Left ventricle myocardium inferior (tissue), 1 donor: ENCODE measurements around the gene TRIM68. TPM values are rescaled to one million over a fixed set of nuclear protein-coding genes. Genes with fewer than 3 reads are reported as not detected.

Experiments used
- DNase-seq: peaks from one replicate; pipeline ENCODE4 v3.0.0-alpha.2; 2020
- H3K27ac ChIP-seq: fragments of 200-600 bp; replicated peaks from 2 replicates; pipeline ENCODE4 v1.8.0; 2021
- H3K27me3 ChIP-seq: fragments of 200-600 bp; 2 replicates; pipeline ENCODE4 v1.8.0; 2021; ENCODE audit warnings: low read depth
- H3K36me3 ChIP-seq: fragments of 200-600 bp; 2 replicates; pipeline ENCODE4 v1.8.0; 2021
- H3K4me1 ChIP-seq: fragments of 200-600 bp; 2 replicates; pipeline ENCODE4 v1.8.0; 2021
- H3K4me3 ChIP-seq: fragments of 200-600 bp; 2 replicates; pipeline ENCODE4 v1.8.0; 2021; ENCODE audit warnings: mild to moderate bottlenecking, moderate library complexity
- H3K9me3 ChIP-seq: fragments of 200-600 bp; replicated peaks from 2 replicates; pipeline ENCODE4 v1.8.0; 2021
- intact Hi-C: fragments of 100-400 bp; cut with micrococcal nuclease; formaldehyde crosslinking; loops from one replicate; pipeline ENCODE4 v1.11.0; 2022
- total RNA-seq: library from RNA; stranded (reverse); fragmentation: NEBNext Ultra II Directional; extraction: Animal tissue kit (Norgen Biotek cat#: 25700); gene quantifications from one replicate; pipeline ENCODE4 v1.2.1, GENCODE V29; 2021
- TF ChIP-seq, protein P1 (sequence below): fragments of 200-600 bp; IDR thresholded peaks from 2 replicates; pipeline ENCODE4 v1.8.0; 2021; ENCODE audit warnings: antibody characterized with exemption, mild to moderate bottlenecking, borderline replicate concordance
- donor health status: DM: no; HTN: yes; CAD: no; lungs with severe emphysema.

TRIM68 gene
- total RNA-seq, 1 donor from 2014 or later = 10.6 TPM

DNA sequence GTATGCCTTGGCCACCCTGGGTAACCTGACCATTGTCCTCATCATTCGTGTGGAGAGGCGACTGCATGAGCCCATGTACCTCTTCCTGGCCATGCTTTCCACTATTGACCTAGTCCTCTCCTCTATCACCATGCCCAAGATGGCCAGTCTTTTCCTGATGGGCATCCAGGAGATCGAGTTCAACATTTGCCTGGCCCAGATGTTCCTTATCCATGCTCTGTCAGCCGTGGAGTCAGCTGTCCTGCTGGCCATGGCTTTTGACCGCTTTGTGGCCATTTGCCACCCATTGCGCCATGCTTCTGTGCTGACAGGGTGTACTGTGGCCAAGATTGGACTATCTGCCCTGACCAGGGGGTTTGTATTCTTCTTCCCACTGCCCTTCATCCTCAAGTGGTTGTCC, 31.9 kb upstream of the TRIM68 start:
- Histone ChIP-seq H3K36me3 (no peaks in the 10 kb centered on the region), H3K4me3 (no peak overlapping the region), H3K27me3 (no peaks in the 10 kb centered on the region), H3K9me3 (no peaks in the 10 kb centered on the region), H3K27ac (no peak overlapping the region), H3K4me1 (peaks cover 40% of the 10 kb centered on the region)
- TF ChIP-seq, protein P1, sequence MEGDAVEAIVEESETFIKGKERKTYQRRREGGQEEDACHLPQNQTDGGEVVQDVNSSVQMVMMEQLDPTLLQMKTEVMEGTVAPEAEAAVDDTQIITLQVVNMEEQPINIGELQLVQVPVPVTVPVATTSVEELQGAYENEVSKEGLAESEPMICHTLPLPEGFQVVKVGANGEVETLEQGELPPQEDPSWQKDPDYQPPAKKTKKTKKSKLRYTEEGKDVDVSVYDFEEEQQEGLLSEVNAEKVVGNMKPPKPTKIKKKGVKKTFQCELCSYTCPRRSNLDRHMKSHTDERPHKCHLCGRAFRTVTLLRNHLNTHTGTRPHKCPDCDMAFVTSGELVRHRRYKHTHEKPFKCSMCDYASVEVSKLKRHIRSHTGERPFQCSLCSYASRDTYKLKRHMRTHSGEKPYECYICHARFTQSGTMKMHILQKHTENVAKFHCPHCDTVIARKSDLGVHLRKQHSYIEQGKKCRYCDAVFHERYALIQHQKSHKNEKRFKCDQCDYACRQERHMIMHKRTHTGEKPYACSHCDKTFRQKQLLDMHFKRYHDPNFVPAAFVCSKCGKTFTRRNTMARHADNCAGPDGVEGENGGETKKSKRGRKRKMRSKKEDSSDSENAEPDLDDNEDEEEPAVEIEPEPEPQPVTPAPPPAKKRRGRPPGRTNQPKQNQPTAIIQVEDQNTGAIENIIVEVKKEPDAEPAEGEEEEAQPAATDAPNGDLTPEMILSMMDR = no peak
- no peak for DNase-seq
- intact Hi-C loops = loop anchor here (5.0 to 10.0 kb wide), 2 partner anchors 55 to 362 kb away; partner anchors contain the start of gene OR51E2

DNA sequence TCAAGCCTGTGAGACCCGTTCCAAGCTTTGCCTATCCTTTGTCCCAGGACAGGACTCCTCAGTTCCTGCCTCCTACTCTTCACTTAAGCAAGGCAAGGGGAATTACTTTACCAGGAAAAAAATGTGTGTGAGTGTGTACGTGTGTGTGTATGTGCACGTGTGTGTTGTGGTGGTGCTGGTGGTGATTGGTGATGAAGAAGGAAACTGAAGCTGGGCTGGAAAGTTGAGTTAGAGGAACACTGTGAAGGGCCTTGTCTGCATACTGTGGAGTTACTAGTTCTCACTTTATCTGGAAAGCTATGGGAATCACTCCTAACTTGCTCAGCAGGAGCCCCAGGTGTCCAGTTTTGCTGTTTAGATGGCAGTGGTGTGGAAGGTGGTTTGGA, 29.6 kb upstream of the TRIM68 start:
- TF ChIP-seq, protein P1 = no peak
- Histone ChIP-seq H3K9me3 (no peaks in the 10 kb centered on the region), H3K4me3 (no peak overlapping the region), H3K4me1 (peaks cover 20% of the 10 kb centered on the region), H3K36me3 (no peaks in the 10 kb centered on the region), H3K27ac (no peak overlapping the region), H3K27me3 (no peaks in the 10 kb centered on the region)
- no peak for DNase-seq
- intact Hi-C loops = loop anchor here (5.0 kb wide), 1 partner anchor 365 kb away; no protein-coding TSS in a partner anchor

DNA sequence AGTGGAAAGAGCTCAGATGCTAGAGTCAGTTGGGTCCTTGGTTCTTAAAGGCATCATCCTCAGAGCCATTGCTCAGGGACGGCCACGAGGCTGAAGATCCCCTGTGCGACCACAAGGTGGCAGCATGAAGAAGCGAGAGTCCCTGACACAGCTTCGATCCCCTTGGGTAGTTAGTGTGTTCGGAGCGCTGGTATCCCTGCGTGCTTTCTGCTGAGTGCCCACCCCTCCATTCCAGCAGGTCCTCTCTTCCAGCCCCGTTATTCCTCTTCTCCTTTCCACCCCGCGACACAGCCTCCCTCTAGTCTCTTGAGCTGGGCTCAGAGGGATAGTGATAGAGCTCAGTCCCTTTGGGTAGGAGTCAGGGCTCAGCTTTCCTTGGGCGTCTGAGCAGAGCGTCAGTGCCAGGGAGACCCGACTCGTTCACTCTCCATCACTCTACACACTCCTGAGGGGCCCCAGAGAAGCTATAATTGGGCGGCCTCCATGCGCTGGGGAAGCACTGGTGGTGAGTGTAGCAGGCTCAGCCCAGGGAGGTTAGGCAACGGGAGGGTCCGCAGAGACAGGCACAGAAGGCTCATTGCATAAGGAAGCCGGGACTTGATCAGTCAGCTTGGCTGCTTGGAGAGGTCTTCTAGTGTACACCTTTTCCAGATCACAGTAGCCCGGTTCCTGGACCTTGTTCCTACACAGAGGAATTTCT, 29.1 kb upstream of the TRIM68 start, which contains the start of gene OR51D1:
Gene OR51D1, plus strand, starts transcription at position 516 of the 700 bp plus-strand sequence. CDS start 2,314 bp downstream, outside the sequence.
- Histone ChIP-seq H3K36me3 (no peaks in the 10 kb centered on the region), H3K4me3 (peak within 1 kb of the TSS; percentile 57), H3K4me1 (peaks cover 14% of the 10 kb centered on the region), H3K27me3 (no peaks in the 10 kb centered on the region), H3K27ac (peak within 1 kb of the TSS; percentile 14), H3K9me3 (no peaks in the 10 kb centered on the region)
- TF ChIP-seq, protein P1 = peak; percentile 95
- DNase-seq = peak; percentile 64
- intact Hi-C loops = loop anchor here (5.0 kb wide), 1 partner anchor 365 kb away; no protein-coding TSS in a partner anchor

DNA sequence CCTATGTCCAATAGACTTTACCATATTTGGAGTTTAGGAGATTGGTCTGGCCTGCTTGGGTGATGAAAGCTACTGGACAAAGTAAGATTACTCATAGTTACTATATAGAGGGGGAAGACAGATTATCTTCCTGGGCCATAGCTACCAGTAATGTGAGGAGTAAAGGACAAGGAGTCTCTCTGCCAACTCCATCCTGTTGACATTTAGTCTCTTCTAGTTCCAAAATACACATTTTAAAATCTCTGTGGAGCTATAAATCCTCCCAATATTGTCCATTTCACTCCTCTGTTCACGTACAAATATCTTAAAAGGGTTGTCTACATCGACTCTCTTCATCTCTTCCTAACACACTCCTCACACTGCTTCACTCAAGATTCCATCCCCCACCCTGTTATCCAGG, 28.1 kb upstream of the TRIM68 start:
- TF ChIP-seq, protein P1 = no peak
- no peaks in the 10 kb centered on the region for H3K27me3 ChIP-seq
- intact Hi-C loops = loop anchor here (5.0 kb wide), 1 partner anchor 366 kb away; no protein-coding TSS in a partner anchor

DNA sequence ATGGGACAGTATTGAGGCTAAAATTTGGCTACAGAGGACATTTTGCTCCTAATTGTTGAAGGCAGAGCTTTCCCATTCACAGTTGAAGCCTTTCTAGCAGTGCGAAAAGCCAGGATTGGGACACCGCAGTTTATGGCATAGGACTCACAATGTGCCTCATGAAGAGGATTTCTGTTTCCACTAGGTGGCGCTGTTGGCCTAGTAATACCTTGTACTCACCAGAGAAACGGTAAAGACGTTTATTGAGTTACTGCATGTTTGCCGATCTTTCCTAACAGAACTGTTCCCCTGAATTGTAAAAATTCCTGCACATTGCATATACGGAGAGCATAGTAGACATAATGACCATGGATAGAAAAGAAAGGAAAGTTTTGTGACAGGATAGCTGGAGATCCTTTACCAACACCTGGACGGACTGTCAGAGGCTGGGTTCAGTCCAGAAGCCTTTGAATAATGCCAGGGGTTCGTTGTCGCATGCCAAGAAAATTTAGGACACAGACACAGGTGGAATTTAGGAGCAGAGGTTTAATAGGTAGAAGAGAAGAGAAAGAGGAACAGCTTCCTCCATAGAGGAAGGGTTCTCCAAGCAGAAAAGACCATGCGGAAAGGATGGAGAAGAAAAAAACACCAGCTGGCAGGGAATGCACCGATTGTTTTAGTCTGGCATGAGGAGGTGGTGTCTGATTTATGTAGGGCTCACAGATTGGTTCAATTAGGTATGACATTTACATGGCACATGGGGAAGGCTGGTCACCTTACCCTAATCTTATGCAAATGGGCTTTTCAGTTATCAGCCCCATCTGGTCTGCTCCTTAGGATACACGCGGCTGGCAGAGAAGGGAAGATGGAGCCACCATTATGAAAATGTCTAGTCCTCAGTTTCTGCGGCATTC, 18.4 kb upstream of the TRIM68 start:
- Histone ChIP-seq H3K36me3 (no peaks in the 10 kb centered on the region), H3K9me3 (peaks cover 14% of the 10 kb centered on the region), H3K27ac (no peak overlapping the region), H3K4me1 (no peaks in the 10 kb centered on the region), H3K4me3 (no peak overlapping the region), H3K27me3 (no peaks in the 10 kb centered on the region)
- intact Hi-C loops = loop anchor here (5.0 kb wide), 1 partner anchor 201 kb away; no protein-coding TSS in a partner anchor
- no peak for DNase-seq
- TF ChIP-seq, protein P1 = peak; percentile 77

More for the DNA sequence above, 28.1 kb upstream of the TRIM68 start:
- no peak for DNase-seq
- Histone ChIP-seq H3K9me3 (no peaks in the 10 kb centered on the region), H3K4me3 (no peak overlapping the region), H3K4me1 (peaks cover 7% of the 10 kb centered on the region), H3K36me3 (no peaks in the 10 kb centered on the region), H3K27ac (no peak overlapping the region)
